HEK293 (cell line): ENCODE results near the gene C1QTNF1.

Source experiments
- CTCF ChIA-PET: fragments of 350-600 bp; formaldehyde crosslinking; extraction: SDS; loops from one replicate; lab custom pipeline; 2021; ENCODE audit warnings: antibody characterized with exemption; lab: Yijun Ruan, JAX
- POLR2A ChIA-PET: fragments of 300-600 bp; formaldehyde crosslinking; extraction: SDS; loops from one replicate; lab custom pipeline; 2020; ENCODE audit warnings: antibody characterized with exemption, inconsistent platforms; lab: Yijun Ruan, JAX
- H3K27ac ChIP-seq: fragments of 200-500 bp; sonication (Bioruptor generic); 2 replicates; pipeline ENCODE4 v1.5.1; 2014; ENCODE audit warnings: low read depth, low read length, control low read depth, inconsistent platforms; ENCODE audit errors: extremely low read depth
- H3K36me3 ChIP-seq, 2 experiments: fragments of 200-500 bp in 1 of 2; sonication (Bioruptor generic) in 1 of 2; 1 replicate in 1 of 2; 2 replicates in 1 of 2; pipeline ENCODE4 v1.5.1; 2014 to 2017; ENCODE audit warnings: inconsistent platforms in 2 of 2, low read length in 2 of 2; ENCODE audit not compliant: control insufficient read depth in 2 of 2, insufficient read depth in 1 of 2
- H3K4me1 ChIP-seq: fragments of 200-500 bp; sonication (Bioruptor generic); 2 replicates; pipeline ENCODE4 v1.5.1; 2014; ENCODE audit warnings: mild to moderate bottlenecking, low read length, inconsistent platforms; ENCODE audit not compliant: control insufficient read depth, insufficient read depth
- H3K4me3 ChIP-seq: 2 replicates; pipeline ENCODE4 v1.5.1; 2011; ENCODE audit warnings: low read depth, mild to moderate bottlenecking, control low read depth, low read length, moderate library complexity
- H3K9me3 ChIP-seq: fragments of 200-500 bp; sonication (Bioruptor generic); 2 replicates; pipeline ENCODE4 v1.5.1; 2014; ENCODE audit warnings: low read depth, low read length, inconsistent platforms; ENCODE audit not compliant: control insufficient read depth, insufficient read depth
- AEBP2 ChIP-seq: fragments of 450-650 bp; formaldehyde crosslinking; IDR thresholded peaks from 2 replicates; pipeline ENCODE4 v1.5.1; 2016; ENCODE audit warnings: missing biosample characterization, missing genetic modification characterization, borderline replicate concordance
- BCL11B ChIP-seq: fragments of 450-650 bp; formaldehyde crosslinking; IDR thresholded peaks from 2 replicates; pipeline ENCODE4 v1.5.1; 2016; ENCODE audit warnings: low read depth, missing biosample characterization, missing genetic modification characterization
- GFI1B ChIP-seq: fragments of 450-650 bp; formaldehyde crosslinking; IDR thresholded peaks from 2 replicates; pipeline ENCODE4 v1.5.1; 2016; ENCODE audit warnings: missing biosample characterization, missing genetic modification characterization
- KLF1 ChIP-seq: fragments of 450-650 bp; formaldehyde crosslinking; IDR thresholded peaks from 2 replicates; pipeline ENCODE4 v1.5.1; 2016; ENCODE audit warnings: missing biosample characterization, missing genetic modification characterization
- KLF17 ChIP-seq: fragments of 450-650 bp; formaldehyde crosslinking; IDR thresholded peaks from 2 replicates; pipeline ENCODE4 v1.5.1; 2016; ENCODE audit warnings: missing biosample characterization, missing genetic modification characterization
- KLF8 ChIP-seq: fragments of 450-650 bp; formaldehyde crosslinking; IDR thresholded peaks from 2 replicates; pipeline ENCODE4 v1.5.1; 2016; ENCODE audit warnings: missing biosample characterization, missing genetic modification characterization
- PRDM10 ChIP-seq: fragments of 450-650 bp; formaldehyde crosslinking; IDR thresholded peaks from 2 replicates; pipeline ENCODE4 v1.5.1; 2016; ENCODE audit warnings: missing biosample characterization, missing genetic modification characterization
- REPIN1 ChIP-seq: fragments of 450-650 bp; formaldehyde crosslinking; IDR thresholded peaks from 2 replicates; pipeline ENCODE4 v1.5.1; 2017; ENCODE audit warnings: missing biosample characterization, missing genetic modification characterization, low read depth
- ZFP69B ChIP-seq: fragments of 450-650 bp; formaldehyde crosslinking; IDR thresholded peaks from 2 replicates; pipeline ENCODE4 v1.5.1; 2016; ENCODE audit warnings: missing biosample characterization, missing genetic modification characterization
- ZIC2 ChIP-seq: fragments of 450-650 bp; formaldehyde crosslinking; IDR thresholded peaks from 2 replicates; pipeline ENCODE4 v1.5.1; 2016; ENCODE audit warnings: missing biosample characterization, missing genetic modification characterization
- ZNF121 ChIP-seq: fragments of 450-650 bp; formaldehyde crosslinking; IDR thresholded peaks from 2 replicates; pipeline ENCODE4 v1.5.1; 2016; ENCODE audit warnings: missing biosample characterization, missing genetic modification characterization
- ZNF146 ChIP-seq: fragments of 450-650 bp; formaldehyde crosslinking; IDR thresholded peaks from 2 replicates; pipeline ENCODE4 v1.5.1; 2016; ENCODE audit warnings: missing biosample characterization, missing genetic modification characterization
- ZNF174 ChIP-seq: fragments of 450-650 bp; formaldehyde crosslinking; IDR thresholded peaks from 2 replicates; pipeline ENCODE4 v1.5.0; 2017; ENCODE audit warnings: missing biosample characterization, mild to moderate bottlenecking, missing genetic modification characterization
- ZNF18 ChIP-seq: fragments of 450-650 bp; formaldehyde crosslinking; IDR thresholded peaks from 2 replicates; pipeline ENCODE4 v1.5.1; 2016; ENCODE audit warnings: missing biosample characterization, missing genetic modification characterization
- ZNF202 ChIP-seq: fragments of 450-650 bp; formaldehyde crosslinking; IDR thresholded peaks from 2 replicates; pipeline ENCODE4 v1.5.1; 2016; ENCODE audit warnings: missing biosample characterization, missing genetic modification characterization, borderline replicate concordance
- ZNF404 ChIP-seq: fragments of 450-650 bp; formaldehyde crosslinking; IDR thresholded peaks from 2 replicates; pipeline ENCODE4 v1.5.1; 2017; ENCODE audit warnings: missing biosample characterization, missing genetic modification characterization
- ZNF549 ChIP-seq: fragments of 450-650 bp; IDR thresholded peaks from 2 replicates; pipeline ENCODE4 v1.5.1; 2018; ENCODE audit warnings: missing biosample characterization, missing genetic modification characterization, mild to moderate bottlenecking, inconsistent platforms, moderate library complexity
- ZNF830 ChIP-seq: fragments of 450-650 bp; IDR thresholded peaks from 2 replicates; pipeline ENCODE4 v1.5.0; 2018; ENCODE audit warnings: missing biosample characterization, missing genetic modification characterization, low read depth, mild to moderate bottlenecking, moderate library complexity
- ZXDB ChIP-seq: fragments of 450-650 bp; formaldehyde crosslinking; IDR thresholded peaks from 2 replicates; pipeline ENCODE4 v1.5.1; 2016; ENCODE audit warnings: missing biosample characterization, missing genetic modification characterization

C1QTNF1 gene

GRCh38 chr17:79006794-79007503, 17.0 kb upstream of the C1QTNF1 start:
- ChIA-PET CTCF (interaction anchor here (0.7 to 4.0 kb wide), 2 partner anchors 14 to 19 kb away, joined by 3 to 21 read pairs; no protein-coding TSS in a partner anchor), POLR2A (no interaction called here)
- Histone ChIP-seq H3K36me3 (peaks cover 0 to 35% of the 10 kb centered on the region in 2 experiments; a peak in 1 of 3 replicates), H3K4me1 (peaks cover 17% of the 10 kb centered on the region), H3K9me3 (no peaks in the 10 kb centered on the region), H3K27ac (no peak overlapping the region), H3K4me3 (no peak overlapping the region)
- TF ChIP-seq ZNF404 (tag by site-specific recombination) (no peak), ZXDB (tag by site-specific recombination) (no peak), ZNF121 (tag by site-specific recombination) (no peak), AEBP2 (tag by site-specific recombination) (no peak), KLF8 (tag by site-specific recombination) (no peak), ZNF18 (tag by site-specific recombination) (no peak), ZNF146 (tag by site-specific recombination) (no peak), ZNF202 (no peak), ZNF549 (tag by site-specific recombination) (no peak)

- Histone ChIP-seq H3K4me1 (peaks cover 17% of the 10 kb centered on the region), H3K36me3 (peaks cover 0 to 28% of the 10 kb centered on the region in 2 experiments; a peak in 1 of 3 replicates), H3K4me3 (no peak overlapping the region), H3K9me3 (no peaks in the 10 kb centered on the region)
- CTCF ChIA-PET = interaction anchor here (0.7 to 4.0 kb wide), 3 partner anchors 14 to 55 kb away, joined by 3 to 21 read pairs (median 3); no protein-coding TSS in a partner anchor
- POLR2A ChIA-PET = no interaction called here
- TF ChIP-seq REPIN1 = no peak
- peak; percentile 92 for TF ChIP-seq KLF1 (tag by site-specific recombination)
- peak; percentile 85 for TF ChIP-seq ZIC2 (tag by site-specific recombination)
- TF ChIP-seq KLF17 = peak; percentile 55; the same call in 1 of the 2 replicates
- TF ChIP-seq, all 188 proteins: peak for 3
- no peak overlapping the region for H3K27ac ChIP-seq
Measured at GRCh38 chr17:79007504-79008381, 16.2 kb upstream of the C1QTNF1 start.

- ChIA-PET POLR2A (interaction anchor here (0.6 to 1.0 kb wide), 10 partner anchors 12 to 174 kb away, joined by 3 to 19 read pairs (median 4); partner anchors contain the start of genes LGALS3BP and USP36), CTCF (interaction anchor here (1.0 to 4.0 kb wide), 3 partner anchors 15 to 54 kb away, joined by 3 to 21 read pairs (median 4); no protein-coding TSS in a partner anchor)
- Histone ChIP-seq H3K4me3 (peak overlapping the region; percentile 93), H3K27ac (peak overlapping the region; percentile 72), H3K9me3 (no peaks in the 10 kb centered on the region), H3K4me1 (peaks cover 17% of the 10 kb centered on the region), H3K36me3 (peaks cover 0 to 23% of the 10 kb centered on the region in 2 experiments; a peak in 1 of 3 replicates)
- TF ChIP-seq BCL11B (tag by site-specific recombination) (no peak), GFI1B (tag by site-specific recombination) (no peak), PRDM10 (peak; percentile 86), ZFP69B (tag by site-specific recombination) (no peak), ZNF174 (tag by site-specific recombination) (no peak), ZNF830 (tag by site-specific recombination) (no peak)
Measured at GRCh38 chr17:79008666-79009387, 15.1 kb upstream of the C1QTNF1 start.
